ENCODE measurements around the gene SLC22A14.
"Not testable (repeated sequence)": the region's sequence is repeated elsewhere in the genome, so short reads cannot be mapped to it uniquely, and the experiment has no call there.

Gene SLC22A14

GRCh38 chr3:38270606-38271005, 11.5 kb upstream of the SLC22A14 start:
- no peak for DNase-seq

- no peak for DNase-seq
Measured at GRCh38 chr3:38271553-38271952, 10.5 kb upstream of the SLC22A14 start.

- DNase-seq, result no peak
Measured at GRCh38 chr3:38274864-38275649, 7.0 kb upstream of the SLC22A14 start.

GRCh38 chr3:38275658-38276057, 6.4 kb upstream of the SLC22A14 start:
- no peak for DNase-seq

- no peak for DNase-seq
Measured at GRCh38 chr3:38276081-38276916, 5.8 kb upstream of the SLC22A14 start.

- no peak for DNase-seq
Measured at GRCh38 chr3:38276917-38277630, 5.0 kb upstream of the SLC22A14 start.

GRCh38 chr3:38278841-38279240, 3.3 kb upstream of the SLC22A14 start:
- no peak for DNase-seq

GRCh38 chr3:38283810-38284755, 2.0 kb downstream of the SLC22A14 start:
- no peak for DNase-seq

- no peak for DNase-seq
Measured at GRCh38 chr3:38284756-38285150, 2.7 kb downstream of the SLC22A14 start.

GRCh38 chr3:38289286-38290217, 7.5 kb downstream of the SLC22A14 start:
- DNase-seq, result not testable (repeated sequence)

GRCh38 chr3:38297053-38297452, 15.0 kb downstream of the SLC22A14 start:
- DNase-seq, result not testable (repeated sequence)

GRCh38 chr3:38297537-38297936, 15.4 kb downstream of the SLC22A14 start:
- DNase-seq, result no peak

GRCh38 chr3:38297947-38298711, 16.0 kb downstream of the SLC22A14 start:
- DNase-seq, result no peak

GRCh38 chr3:38306941-38307340, 24.8 kb downstream of the SLC22A14 start:
- no peak for DNase-seq

- no peak for DNase-seq
Measured at GRCh38 chr3:38307599-38307998, 25.5 kb downstream of the SLC22A14 start.

- DNase-seq, result no peak
Measured at GRCh38 chr3:38308456-38308855, 26.4 kb downstream of the SLC22A14 start.

- no peak for DNase-seq
Measured at GRCh38 chr3:38311476-38311875, 29.4 kb downstream of the SLC22A14 start.

- DNase-seq, result no peak
Measured at GRCh38 chr3:38311941-38312340, 29.8 kb downstream of the SLC22A14 start.

GRCh38 chr3:38312356-38312755, 30.3 kb downstream of the SLC22A14 start:
- no peak for DNase-seq

Measured in nucleus accumbens (tissue), 56 donors.